Embryonic facial prominence (tissue), 1 donor: ENCODE data around the gene DNTT.

Experiments
- DNase-seq: peaks from one replicate; pipeline ENCODE4 v3.0.0-alpha.2; 2016; ENCODE audit errors: extremely low spot score

Gene DNTT

GRCh38 chr10:96304230-96304629, at the start of gene DNTT:
DNTT (plus strand) TSS chr10:96304434; CDS start chr10:96304498, 64 bp downstream.
- no peak for DNase-seq

- DNase-seq = no peak
These were observed 49.3 kb upstream of the DNTT start for GRCh38 chr10:96254976-96255375.

- no peak for DNase-seq
These were observed 48.5 kb upstream of the DNTT start for GRCh38 chr10:96255549-96256333.

- DNase-seq = no peak
These were observed 46.3 kb upstream of the DNTT start for GRCh38 chr10:96257944-96258343.

GRCh38 chr10:96259150-96259549, 45.1 kb upstream of the DNTT start:
- DNase-seq = no peak

- DNase-seq = no peak
These were observed 44.2 kb upstream of the DNTT start for GRCh38 chr10:96260014-96260413.

- no peak for DNase-seq
These were observed 43.1 kb upstream of the DNTT start for GRCh38 chr10:96261132-96261531.

- DNase-seq = no peak
These were observed 42.3 kb upstream of the DNTT start for GRCh38 chr10:96261930-96262329.

- DNase-seq = no peak
These were observed 41.1 kb upstream of the DNTT start for GRCh38 chr10:96263176-96263575.

GRCh38 chr10:96263669-96264068, 40.6 kb upstream of the DNTT start:
- DNase-seq = no peak

GRCh38 chr10:96264938-96265337, 39.3 kb upstream of the DNTT start:
- no peak for DNase-seq

- no peak for DNase-seq
These were observed 38.0 kb upstream of the DNTT start for GRCh38 chr10:96266118-96266770.

- no peak for DNase-seq
These were observed 37.0 kb upstream of the DNTT start for GRCh38 chr10:96267234-96267705.

GRCh38 chr10:96268341-96268909, 35.8 kb upstream of the DNTT start:
- no peak for DNase-seq

- no peak for DNase-seq
These were observed 34.6 kb upstream of the DNTT start for GRCh38 chr10:96269438-96270300.

- DNase-seq = no peak
These were observed 33.7 kb upstream of the DNTT start for GRCh38 chr10:96270571-96270970.

- no peak for DNase-seq
These were observed 33.0 kb upstream of the DNTT start, which contains the start of gene BLNK for GRCh38 chr10:96271016-96271815. BLNK (minus strand) TSS chr10:96271569; CDS start chr10:96271398, 171 bp downstream.

- DNase-seq = no peak
These were observed 31.6 kb upstream of the DNTT start for GRCh38 chr10:96272316-96273280.

GRCh38 chr10:96275685-96276418, 28.4 kb upstream of the DNTT start:
- no peak for DNase-seq
